GM20431 (cell line): ENCODE data around the gene MTURN.

Source experiments
- in situ Hi-C: fragments of 300-500 bp; cut with MseI, MboI; formaldehyde crosslinking; loops from one replicate; pipeline ENCODE4 v1.15.0; 2020; ENCODE audit warnings: low sequenced_read_pairs; ENCODE audit not compliant: unreplicated experiment

Gene MTURN

DNA sequence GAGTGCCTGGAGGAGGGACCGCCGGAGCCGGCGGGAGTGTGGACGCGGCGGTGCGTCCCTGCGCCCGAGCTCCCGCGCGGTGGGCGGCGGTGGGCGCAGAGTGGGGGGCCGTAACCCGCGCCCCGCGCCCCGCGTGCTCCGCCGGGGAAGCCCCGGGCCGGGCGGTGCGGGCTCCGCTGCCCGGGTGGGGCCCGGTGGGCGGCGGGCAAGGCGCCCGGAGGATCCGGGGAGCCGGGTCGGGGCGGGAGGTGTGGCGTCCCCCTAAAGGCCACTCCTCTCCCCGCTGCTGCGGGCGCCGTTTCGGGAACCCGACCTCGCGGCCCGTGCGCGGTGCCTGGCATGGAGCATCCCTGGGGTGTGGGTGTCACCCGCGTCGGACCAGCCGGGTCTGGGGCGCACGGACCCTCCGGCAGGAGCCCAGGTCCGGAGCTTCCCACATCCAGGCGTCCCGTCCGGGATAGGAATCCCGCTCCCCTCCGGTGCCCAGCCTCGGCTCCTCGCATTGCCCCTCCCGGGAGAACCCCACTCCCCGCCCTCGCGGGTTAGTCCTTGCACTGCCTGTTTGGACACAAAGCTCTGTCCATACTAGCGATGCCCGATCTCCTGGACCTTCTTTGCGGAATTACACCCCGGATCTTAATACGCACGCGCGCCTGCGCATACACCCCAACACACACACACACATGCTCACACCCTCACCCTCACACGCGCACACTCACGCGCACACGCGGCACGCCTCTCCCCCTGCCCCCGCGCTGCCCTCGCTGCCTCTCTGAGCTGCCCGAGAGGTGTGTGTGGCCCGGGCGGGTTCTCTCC is 723 bp downstream of the MTURN start:
- in situ Hi-C loops: no loop called here

DNA sequence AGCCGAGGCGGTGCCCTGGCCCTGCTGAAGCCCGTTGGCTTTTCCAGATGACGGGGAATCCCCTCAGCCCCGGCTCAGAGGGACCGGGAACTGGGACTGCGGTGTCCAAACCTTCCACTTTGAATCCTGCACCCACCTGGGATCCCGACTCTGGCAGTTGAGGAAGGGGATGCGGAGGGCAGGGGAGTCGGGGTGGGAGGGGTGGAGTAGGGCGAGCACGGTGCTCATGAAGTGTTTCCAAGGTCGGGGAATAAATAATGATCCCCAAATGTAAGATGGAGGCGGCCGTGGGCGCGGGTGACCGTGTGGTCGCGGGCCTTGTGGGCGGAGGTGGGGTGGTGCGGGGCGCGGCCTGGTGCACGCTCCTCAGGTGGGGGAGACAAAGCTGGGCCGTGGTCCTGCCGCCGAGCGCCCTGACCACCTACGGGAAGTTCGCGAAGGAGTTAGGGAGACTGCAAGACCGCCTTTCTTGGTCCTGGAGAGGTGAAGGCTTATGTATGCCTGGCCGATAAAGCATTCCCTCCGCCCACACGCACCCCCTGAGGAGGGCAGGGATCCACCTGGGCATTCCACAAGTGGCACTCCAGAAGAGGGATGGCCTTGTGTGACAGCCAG is 1.4 kb downstream of the MTURN start:
- in situ Hi-C loops: no loop called here

GRCh38 chr7:30136743-30137485 is 2.1 kb downstream of the MTURN start:
- in situ Hi-C loops: no loop called here

GRCh38 chr7:30139836-30140384 is 5.1 kb downstream of the MTURN start:
- in situ Hi-C loops: no loop called here

- in situ Hi-C loops: no loop called here
These were observed 5.7 kb downstream of the MTURN start for GRCh38 chr7:30140456-30140855.

DNA sequence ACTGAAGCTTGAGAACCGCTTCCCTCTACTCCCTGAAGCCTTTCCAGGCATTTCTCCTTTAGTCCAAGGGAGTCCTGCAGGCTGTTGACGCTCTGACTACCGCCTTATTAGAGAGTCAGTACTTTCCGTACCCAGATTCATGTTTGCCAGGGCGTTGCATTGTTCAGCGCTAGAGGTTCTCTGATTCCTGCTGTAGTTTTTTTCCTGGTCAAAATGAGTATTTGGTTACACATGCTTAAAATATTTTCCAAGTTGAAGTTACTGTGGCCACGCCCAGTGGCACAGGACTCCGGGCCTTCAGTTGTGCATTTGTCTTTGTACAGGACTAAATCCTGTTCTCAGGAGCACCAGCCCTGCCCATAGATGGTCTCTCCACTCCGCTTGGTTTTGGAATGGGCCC is 7.9 kb downstream of the MTURN start:
- in situ Hi-C loops: no loop called here

DNA sequence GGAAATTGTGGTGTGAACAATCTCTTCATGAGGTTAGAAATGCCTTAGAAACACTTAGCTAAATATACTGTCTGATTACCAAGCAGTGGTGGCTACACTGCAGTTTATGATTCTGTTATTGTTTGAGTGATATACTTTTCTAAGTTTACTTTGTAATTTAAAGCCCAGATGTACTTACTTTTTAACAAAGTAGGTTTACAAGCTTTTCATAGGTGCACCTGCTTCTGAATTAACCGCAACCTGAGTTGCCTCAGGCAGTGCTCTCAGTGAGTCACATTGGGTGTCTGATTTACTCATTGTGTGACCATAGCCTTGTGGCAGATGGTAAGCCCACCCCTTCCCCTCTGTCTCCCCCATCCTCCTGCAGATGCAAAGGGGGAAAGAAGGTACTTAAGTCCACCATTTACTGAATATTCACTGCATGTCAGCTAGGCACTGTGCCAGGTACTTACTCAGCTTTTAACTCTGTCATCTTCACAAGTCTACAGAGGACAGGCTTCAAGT is 9.0 kb downstream of the MTURN start:
- in situ Hi-C loops: no loop called here

GRCh38 chr7:30144657-30145306 is 10.0 kb downstream of the MTURN start:
- in situ Hi-C loops: no loop called here

DNA sequence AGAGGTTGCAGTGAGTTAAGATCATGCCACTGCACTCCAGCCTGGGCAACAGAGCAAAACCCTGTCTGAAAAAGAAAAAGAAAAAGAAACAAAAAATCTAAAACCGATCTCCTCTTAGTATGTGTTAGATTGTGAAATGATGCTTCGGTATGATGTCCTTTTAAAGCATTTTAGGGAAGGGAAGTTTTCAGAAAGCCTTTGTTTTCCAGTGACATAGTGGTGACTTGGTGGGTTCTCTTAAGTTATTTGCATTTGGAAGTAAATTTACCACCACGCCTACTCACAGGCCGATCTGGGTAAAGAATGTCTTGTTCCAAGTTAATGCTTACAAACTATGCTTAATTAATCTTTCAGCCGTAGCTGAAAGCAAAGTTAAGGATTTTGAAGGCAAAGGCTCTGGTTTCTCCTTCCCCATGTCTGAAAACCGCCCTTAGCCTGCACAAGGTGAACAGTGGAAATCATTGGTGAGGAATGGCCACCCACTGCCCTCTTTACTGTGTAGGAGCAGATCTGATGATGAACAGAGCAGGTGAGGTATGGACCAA is 10.7 kb downstream of the MTURN start:
- in situ Hi-C loops: no loop called here

- in situ Hi-C loops: no loop called here
These were observed 11.4 kb downstream of the MTURN start for GRCh38 chr7:30146127-30146612.

DNA sequence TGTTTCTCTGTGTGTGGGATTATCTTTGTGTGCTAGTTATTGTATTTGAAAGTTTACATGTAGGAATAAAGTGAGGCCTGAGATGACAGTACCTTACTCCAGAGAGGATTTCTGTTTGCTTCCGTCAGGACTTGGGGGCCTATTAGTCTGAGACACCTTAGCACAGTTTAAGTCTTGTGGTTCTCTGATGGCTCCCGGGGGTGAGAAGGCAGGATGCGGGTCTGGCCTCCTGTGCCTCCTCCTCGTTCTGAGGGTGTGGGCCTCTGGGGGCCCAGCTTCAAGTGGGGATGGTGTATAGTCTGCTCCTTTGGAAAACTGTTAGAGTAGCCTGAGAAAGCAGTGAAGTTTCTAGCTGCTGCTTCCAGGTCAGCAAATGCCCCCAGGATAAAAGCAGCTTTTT is 12.4 kb downstream of the MTURN start:
- in situ Hi-C loops: no loop called here

GRCh38 chr7:30147785-30148184 is 13.0 kb downstream of the MTURN start:
- in situ Hi-C loops: no loop called here

DNA sequence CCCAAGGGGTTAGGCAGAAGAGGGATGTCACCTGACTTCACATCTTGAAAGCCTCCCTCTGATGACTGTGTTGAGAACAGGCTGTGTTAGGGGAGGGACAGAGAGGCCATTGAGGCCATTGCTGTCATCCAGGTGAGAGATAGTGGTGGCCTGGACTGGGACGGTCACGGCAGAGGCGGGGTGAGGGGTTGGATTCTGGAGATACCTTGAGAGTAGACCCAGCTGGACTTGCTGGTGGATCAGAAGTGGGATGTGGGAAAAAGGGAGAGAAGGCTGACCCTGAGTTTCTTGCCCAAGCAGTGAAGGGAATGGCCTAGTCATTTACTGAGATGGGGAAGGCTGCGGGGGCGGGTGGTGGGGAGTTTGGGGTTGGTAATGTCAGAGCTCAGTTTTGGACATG is 13.6 kb downstream of the MTURN start:
- in situ Hi-C loops: no loop called here

- in situ Hi-C loops: no loop called here
These were observed 14.2 kb downstream of the MTURN start for GRCh38 chr7:30148951-30149459.

DNA sequence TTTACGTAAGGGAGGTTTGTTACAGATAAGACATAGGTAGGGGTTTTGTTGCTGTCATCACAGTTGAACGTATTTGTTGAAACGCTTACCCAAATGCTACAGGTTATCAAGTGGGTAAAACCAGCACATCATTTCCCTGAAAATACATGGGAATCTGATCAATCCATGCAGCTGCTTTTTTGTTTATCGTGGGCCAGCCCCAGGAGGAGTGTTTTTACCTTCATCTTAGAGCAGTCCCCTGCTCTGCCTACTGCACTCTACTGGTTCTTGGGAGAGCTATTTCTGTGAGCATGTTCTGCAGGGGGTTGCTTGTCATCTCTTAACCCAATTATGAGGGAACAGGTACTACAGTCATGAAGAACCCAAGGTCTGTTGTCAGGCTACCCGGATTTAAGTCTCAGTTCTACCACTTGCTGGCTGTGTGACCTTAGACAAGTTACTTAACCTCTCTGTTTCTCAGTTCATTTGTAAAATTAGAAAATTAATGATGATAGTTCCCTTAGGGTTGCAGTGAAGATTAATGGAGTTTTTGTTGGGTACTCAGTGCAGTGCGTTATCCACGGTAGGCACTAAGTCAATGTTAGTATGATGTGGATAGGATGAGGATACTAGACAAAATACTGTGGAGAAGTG is 15.0 kb downstream of the MTURN start:
- in situ Hi-C loops: loop anchor here (25.0 kb wide), 1 partner anchor 288 kb away; no protein-coding TSS in a partner anchor

DNA sequence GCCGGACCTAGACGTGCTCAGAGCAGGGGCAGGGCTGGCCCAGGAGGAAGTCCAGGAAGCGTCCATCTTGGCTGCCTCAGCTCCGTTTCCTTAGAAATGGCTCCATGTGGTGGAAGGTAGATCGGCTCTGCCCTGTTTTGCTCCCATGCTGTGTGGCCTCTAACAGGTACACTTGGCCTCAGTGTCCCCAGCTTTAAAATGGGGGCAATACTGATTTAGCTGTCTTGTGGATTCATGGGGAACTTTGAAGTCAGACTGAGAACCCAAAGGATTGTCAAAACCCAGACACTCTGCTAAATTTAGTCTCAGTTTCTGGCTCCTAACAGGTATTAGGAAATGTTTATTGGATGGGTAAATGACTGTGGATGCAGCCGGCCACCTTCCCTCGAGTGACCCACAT is 15.9 kb downstream of the MTURN start:
- in situ Hi-C loops: loop anchor here (25.0 kb wide), 1 partner anchor 287 kb away; no protein-coding TSS in a partner anchor

- in situ Hi-C loops: loop anchor here (25.0 kb wide), 1 partner anchor 283 kb away; no protein-coding TSS in a partner anchor
These were observed 19.4 kb downstream of the MTURN start for GRCh38 chr7:30154111-30154587.

DNA sequence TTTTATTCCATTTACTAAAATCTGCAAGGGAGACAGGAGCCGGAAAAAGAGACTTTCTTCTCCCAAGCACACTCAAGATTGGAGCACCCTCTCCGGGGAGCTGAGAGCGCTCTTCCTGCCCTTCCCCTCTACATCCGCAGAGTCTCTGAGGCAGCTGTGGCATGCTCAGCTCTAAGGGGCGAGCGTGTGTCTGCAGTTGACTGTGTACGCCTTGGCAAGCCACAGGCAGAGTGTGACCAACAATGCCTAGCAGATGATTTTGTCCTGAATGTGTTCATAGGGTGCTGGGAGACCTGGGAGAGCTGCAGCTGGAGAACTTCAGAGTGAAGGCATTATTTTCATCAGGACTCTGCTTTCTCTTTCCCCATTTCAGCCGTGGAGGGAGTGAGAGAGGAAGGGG is 20.7 kb downstream of the MTURN start:
- in situ Hi-C loops: loop anchor here (25.0 kb wide), 1 partner anchor 282 kb away; no protein-coding TSS in a partner anchor

GRCh38 chr7:30157204-30157603 is 22.4 kb downstream of the MTURN start:
- in situ Hi-C loops: loop anchor here (25.0 kb wide), 1 partner anchor 280 kb away; no protein-coding TSS in a partner anchor
